Measurements from ENCODE around the gene NGEF.

DNA sequence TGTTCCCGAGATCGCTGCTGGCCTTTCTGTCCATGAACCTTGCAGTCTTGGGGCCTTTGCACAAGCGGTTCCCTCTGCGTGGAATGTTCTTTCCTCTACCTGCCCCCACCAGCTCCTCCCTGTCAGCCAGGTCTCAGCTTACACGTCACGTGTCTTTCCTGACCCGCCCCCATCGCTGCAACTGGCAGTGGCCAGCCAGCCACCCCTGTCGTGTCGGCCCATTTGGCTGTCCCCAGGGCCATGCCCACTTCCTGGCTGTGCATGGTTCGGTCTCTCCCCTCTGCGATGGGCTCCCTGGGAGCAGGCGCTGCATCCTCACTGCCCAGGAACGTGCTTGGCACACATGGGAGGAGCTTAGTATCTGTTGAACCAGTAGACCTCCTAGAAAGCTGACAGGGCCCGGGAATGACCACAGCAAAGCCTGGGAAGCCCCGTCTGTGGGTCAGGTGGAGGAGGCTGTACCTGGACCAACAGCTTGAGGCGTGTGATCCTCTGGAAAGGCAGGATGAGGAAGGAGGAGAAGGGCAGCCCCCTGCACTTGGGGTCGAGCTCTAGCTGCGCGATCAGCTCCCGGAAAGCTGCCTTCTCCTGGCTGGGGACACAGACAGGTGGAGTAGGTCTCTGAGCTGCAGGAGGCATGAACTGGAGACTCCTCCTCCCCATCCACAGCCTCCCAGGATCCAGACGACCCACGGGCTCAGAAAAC is 122.0 kb downstream of the NGEF start:
- TF ChIP-seq CTCF (IDR thresholded peaks at IDR 0.05) (no peak), POLR2A (IDR thresholded peaks at IDR 0.05) (no peak)

All from uterus (tissue), 2 donors.